Activated T-cell treated with anti-CD3 and anti-CD28 coated beads, Interleukin-2, amount 50 U/mL, for 1 hour (primary cell): ENCODE results near the gene MED19.
"Not testable (repeated sequence)": the region's sequence is repeated elsewhere in the genome, so short reads cannot be mapped to it uniquely, and the experiment has no call there.

ENCODE experiments used
- DNase-seq: peaks from one replicate; pipeline ENCODE4 v3.0.0-alpha.2; 2020

Gene MED19

DNA sequence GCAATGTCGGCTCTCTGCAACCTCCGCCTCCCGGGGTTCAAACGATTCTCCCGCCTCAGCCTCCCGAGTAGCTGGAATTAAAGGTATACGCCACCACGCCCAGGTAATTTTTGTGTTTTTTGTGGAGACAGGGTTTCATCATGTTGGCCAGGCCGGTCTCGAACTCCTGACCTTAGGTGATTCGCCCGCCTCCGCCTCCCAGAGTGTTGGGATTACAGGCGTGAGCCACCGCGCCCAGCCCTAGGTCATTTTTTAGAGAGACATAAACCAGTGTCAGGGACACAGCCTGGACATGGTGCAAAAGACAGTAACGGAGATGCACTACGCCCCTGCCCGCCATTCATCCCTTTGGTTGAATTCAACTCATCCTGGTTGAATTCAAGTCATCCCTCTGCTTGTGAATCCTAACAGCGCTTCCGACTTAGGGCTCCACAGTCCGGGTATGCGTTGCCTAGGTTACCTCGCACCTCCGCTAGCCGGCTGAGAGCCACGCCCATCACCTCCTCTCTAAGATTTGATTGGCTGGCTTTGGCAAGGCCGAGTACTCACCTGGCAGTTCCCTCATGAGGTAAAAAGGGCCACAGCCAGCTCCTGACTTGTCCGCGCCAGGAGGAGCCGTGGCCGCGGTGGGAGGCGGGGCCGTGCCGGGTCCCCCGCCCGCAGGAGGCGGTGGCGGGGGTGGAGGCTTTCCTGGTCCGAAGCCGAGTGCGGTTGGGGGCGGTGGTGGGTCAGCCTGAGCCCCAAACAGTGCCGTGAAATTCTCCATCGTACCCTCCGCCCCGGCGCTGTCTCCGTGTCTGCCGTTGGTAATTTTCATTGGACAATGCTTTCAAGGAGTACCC lies at the start of gene MED19:
Gene MED19 (minus strand): TSS at position 802 of the 842 bp plus-strand sequence. CDS start 36 bp downstream, at position 766.
- peak; percentile 75 for DNase-seq

DNA sequence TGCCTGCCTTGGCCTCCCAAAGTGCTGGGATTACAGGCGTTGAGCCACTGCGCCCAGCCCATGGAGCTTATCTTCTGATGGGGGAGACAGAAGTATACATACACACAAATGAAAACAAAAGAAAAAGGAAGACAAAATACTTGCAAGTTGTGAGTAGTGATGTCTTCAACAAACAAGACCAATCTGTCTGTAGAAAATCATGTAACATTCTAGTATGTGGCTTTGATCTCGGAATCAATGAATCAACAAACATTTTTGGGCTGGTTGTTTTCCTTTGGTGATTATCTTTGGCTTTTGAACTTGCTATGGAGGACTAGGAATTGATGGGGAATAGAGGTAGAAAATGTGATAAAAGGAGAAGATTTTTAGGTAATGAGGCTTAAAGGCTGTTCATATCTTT lies 46.2 kb upstream of the MED19 start:
- DNase-seq = no peak

- no peak for DNase-seq
Measured at GRCh38 chr11:57752954-57753353, 40.9 kb upstream of the MED19 start.

DNA sequence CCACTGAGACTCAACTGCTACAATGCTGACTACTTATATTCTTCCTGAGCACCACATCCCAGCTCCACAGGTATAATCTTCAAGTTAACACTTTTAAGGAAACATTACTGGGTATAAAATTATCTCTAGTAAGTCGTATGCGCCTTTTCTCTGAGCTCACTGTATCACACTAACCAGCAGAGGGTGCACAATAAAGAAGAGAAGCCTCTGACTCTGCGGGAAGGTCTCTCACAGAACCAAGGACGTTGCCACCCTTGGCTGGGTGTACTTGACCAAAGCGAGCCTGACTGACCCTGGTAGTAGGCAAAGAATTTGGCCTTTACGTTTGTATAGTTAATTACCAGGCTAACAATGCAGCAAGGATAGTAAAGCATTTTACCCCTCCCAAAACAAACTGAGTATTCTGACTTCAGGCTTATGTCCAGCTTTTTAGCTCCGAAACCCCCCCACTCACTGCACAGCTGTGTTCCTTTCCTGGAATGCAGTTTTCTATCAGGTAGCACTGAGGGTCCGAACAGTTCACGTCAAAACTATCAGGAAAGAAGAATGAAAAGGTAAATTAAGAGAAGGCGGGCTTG lies 39.8 kb upstream of the MED19 start, which contains the start of gene BTBD18:
Gene BTBD18 (minus strand): TSS at position 144 of the 578 bp plus-strand sequence. CDS start 631 bp downstream, outside the sequence.
- DNase-seq = no peak

DNA sequence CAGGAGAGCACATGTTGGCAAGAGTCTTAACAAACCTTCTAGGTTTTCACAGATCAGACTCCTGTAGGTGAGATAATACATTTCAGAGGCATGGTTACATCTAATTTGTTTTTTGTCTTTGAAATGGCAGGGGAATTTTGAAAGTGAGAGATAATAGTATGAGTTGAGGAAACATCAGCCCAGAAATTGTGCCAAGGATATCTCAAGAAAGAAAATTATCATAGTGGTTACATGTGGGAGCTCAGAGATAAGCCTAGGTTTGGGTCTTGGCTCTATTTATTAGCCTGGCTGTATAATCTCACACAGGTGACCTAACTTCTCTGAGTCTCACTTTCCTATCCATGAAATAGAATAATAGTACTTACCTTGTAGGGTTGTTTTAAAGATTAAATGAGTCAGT lies 39.2 kb upstream of the MED19 start:
- DNase-seq = no peak

DNA sequence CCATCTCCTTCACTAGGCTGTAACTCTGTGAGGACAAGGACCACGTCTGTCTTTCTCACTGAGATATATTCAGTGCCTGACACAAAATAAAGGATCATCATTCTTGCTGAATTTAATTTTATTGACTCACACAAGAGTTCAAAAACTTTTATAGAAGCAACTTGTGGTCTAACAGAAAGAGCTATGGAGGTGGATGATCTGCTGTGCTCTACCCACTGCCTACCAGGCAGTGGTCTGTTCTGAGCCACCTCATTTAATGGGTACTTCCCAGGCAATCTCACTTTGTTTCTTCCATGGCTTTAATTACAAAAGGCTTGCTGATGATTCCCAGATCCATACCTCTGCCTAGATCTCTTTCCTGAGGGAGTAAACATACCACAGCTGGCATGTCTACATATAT lies 34.9 kb upstream of the MED19 start:
- no peak for DNase-seq

DNA sequence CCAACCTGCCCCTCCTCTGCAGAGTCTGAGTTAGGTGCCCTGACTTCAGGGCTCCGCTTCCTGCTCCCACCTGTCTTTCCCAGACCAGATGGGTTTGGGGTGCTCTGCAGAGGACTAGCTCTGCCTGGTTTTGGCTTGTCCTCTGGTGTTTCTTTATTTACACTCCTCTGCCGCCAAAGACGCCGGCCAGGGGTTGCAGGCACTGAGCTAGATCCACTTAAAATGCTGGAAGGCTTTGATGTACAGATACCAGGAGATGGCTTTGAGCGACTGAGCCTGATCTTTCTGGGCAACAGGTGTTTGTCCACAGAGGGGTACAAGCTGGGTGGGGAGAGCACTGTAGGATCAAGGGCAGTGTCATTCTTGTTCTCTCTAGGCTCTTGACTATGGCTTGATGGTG lies 33.2 kb upstream of the MED19 start:
- DNase-seq = no peak

GRCh38 chr11:57744357-57744756 lies 32.3 kb upstream of the MED19 start:
- DNase-seq = no peak

DNA sequence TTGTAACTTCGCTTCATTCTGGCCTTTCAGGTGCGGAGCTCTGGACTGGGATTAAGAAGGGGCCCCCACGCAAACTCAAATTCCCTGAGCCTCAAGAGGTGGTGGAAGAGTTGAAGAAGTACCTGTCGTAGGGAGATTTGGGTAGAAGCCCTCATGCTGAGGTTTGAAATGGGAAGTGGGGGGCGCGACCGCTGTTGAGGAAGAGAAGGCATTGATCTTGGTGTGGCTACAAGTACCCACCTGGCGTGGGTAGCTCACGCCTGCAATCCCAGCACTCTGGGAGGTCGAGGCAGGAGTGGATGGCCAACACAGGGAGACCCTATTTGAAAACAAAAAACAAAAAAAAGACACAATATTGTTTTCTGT lies 30.1 kb upstream of the MED19 start:
- no peak for DNase-seq

GRCh38 chr11:57741132-57742086 lies 29.4 kb upstream of the MED19 start, which contains the start of gene SELENOH:
Gene SELENOH (plus strand): TSS chr11:57741491. CDS start chr11:57741596, 105 bp downstream.
- DNase-seq = peak; percentile 91

DNA sequence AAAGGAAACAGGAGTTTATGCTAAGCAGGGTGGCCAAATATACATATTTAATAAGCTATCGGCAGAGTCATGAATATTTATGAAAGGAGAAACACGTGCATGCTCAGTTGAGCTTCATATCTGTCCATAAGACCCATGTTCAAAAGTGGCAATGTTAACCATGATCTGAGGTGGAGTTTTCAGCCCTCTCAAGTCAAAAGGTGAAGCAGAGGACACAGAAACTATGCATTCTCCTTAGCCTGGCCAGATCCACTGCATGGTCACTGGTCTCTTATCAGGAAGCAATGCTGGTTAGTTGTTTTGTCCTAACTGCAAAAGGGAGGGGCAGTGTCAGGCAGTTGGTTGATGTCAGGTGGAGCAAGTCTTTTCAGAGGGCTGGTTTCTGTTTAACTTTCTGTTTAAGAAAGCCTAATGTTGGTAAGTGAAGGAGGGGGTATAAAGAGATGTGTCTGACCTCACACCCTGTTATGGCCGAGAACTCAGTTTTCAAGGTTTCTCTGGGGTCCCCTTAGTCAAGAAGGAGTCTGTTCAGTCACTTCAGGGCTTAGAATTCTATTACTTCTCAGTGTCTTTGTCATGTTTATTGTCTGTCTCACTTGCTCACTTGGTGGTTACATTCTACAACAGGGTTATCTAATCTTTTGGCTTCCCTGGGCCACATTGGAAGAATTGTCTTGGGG lies 23.7 kb upstream of the MED19 start:
- DNase-seq = no peak

DNA sequence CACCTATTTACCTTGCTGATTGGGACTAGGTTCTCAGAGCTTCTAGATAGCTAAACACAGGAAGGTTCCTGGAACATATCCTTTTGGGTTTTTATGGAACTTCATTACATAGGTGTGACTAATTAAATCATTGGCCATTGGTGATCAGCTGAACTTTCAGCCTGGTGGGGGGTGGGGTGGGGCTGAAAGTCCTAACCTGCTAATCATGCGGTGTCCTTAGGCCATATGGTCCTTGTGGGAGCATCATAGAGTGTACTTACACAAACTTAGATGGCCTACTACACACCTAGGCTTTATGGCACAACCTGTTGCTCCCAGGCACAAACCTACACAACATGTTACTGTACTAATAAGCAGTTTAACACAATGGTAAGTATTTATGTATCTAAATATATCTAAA lies 20.6 kb upstream of the MED19 start:
- no peak for DNase-seq

DNA sequence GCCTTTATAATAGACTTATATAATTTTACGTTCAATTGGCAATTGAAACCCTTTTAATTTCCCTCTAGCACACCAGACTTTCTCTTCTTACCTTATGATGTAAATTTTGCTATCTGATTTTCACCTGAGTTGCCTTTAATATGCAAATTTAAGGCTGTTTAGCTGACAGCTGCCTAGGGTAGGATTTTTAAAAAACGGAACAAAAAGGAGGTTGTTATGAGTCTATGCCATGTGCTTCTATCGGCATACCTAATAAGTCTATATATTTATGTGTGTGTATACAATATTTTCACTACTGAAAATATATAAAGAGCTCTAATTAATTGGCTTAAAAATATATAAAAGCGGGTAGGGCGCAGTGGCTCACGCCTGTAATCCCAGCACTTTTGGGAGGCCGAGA lies 17.5 kb upstream of the MED19 start:
- no peak for DNase-seq

DNA sequence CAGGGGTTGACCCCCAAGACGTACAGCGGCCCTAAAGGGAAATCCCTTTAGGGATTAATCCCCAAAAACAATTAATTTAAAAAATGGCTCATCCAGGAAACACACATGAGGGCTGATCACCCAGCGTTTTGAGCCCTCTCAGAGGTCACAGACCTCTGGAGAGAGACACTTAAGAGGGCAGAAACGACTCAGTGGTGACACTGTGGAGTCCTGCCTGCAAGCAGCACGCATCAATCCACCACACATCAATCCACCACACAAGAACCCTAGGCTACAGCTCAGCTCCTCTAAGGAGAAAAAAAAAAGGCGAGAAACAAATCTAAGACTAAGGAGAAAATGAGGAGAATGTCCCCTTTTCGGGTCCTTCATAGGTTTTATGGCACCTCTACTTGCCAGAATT lies 16.8 kb upstream of the MED19 start:
- DNase-seq = no peak

DNA sequence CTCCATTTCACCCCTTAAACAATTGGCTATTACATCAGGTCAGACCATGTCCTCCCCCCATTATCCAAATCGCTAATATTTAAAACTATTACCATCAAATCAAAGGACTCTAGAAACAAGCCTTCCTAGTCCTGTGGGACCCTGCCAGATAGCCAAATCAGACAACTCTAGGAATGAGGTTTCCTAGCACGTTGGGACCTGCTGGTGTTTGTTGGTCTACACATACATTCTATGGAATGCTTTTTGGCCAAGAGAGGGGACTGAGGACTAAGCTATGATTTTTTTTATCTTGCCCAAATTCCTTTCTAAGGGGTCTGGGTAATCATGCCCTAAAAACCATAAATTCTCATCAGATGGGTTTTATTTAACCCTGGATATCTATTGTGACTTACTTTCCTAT lies 15.2 kb upstream of the MED19 start:
- DNase-seq = no peak

DNA sequence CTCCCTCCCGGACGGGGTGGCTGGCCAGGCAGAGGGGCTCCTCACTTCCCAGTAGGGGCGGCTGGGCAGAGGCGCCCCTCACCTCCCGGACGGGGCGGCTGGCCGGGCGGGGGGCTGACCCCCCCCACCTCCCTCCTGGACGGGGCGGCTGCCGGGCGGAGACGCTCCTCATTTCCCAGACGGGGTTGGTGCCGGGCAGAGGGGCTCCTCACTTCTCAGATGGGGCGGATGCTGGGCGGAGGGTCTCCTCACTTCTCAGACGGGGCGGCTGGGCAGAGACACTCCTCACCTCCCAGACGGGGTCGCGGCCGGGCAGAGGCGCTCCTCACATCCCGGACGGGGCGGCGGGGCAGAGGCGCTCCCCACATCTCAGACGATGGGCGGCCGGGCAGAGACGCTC lies 4.7 kb upstream of the MED19 start:
- not testable (repeated sequence) for DNase-seq

DNA sequence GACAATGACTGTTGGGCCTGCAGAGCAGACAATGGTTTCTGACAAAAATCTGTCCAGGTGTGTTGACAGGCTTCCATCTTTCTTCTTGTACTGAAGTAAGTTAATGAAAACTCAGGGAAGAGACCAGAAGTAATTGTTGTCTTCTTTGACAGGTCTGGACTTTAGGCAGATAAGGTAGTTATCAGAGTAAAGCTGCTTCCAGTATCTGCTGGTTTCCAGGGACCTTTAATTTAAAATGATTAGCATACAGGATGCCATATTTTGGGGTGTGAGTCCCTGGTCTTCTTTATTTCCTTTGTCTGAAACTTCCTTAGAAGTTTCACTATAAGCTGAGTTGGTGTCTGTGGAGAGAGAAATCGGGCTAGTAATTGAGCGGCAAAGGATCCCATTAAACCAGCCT lies 1.8 kb upstream of the MED19 start:
- no peak for DNase-seq

DNA sequence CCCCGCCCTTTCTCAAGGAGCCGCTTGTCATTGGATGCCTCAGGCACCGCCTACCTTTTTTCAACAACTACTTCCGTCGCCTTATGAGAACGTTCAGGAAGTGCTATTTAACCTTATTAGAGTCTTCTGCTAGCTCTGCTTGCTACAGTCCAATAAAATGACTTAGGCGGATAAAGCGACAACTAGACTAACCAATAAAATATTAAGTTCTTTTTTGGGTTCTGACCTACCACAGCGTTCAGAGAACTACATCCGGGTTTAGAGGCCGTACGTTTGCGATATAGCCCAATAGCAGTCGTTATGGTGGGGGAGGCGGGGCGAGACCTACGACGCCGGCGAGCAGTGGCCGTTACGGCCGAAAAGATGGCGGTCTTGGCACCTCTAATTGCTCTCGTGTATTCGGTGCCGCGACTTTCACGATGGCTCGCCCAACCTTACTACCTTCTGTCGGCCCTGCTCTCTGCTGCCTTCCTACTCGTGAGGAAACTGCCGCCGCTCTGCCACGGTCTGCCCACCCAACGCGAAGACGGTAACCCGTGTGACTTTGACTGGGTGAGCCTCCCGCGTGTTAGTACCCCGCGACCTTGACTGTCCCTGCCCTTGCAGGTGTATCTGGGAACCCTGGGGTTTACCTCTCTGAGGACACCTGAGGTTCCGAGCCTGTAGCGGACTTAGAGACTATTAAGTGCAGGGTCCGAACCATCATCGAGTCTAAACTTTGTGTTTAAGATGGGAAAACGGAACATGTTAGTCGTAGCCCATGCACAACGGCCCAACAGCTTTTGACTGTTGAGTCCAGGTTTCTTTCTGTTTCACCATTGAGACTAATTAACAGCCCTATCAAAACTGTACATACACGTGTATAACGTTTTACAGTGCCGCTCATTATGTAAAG lies 488 bp upstream of the MED19 start, which contains the start of gene TMX2:
Gene TMX2 (plus strand): TSS at position 338 of the 895 bp plus-strand sequence. CDS start 26 bp downstream, at position 364.
- peak; percentile 83 for DNase-seq

GRCh38 chr11:57709802-57710367 lies 2.1 kb downstream of the MED19 start:
- no peak for DNase-seq

DNA sequence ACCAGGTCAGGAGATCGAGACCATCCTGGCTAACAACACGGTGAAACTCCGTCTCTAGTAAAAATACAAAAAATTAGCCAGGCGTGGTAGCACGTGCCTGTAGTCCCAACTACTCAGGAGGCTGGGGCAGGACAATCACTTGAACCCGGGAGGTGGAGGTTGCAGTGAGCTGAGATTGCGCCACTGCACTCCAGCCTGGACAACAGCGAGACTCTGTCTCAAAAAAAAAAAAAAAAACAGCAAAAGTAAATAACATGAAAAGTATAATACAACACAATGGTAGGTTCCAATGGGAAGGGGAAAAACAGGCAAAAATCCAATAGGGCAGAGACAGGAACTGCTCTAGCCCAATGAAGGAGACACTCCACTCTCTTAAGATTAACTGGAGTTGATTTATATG lies 6.6 kb downstream of the MED19 start:
- DNase-seq = not testable (repeated sequence)

- no peak for DNase-seq
Measured at GRCh38 chr11:57704932-57705331, 7.1 kb downstream of the MED19 start.
